Femur (tissue), 1 donor: ENCODE results near the gene SMG6.
"Not testable (repeated sequence)": the region's sequence is repeated elsewhere in the genome, so short reads cannot be mapped to it uniquely, and the experiment has no call there.

Experiments used
- DNase-seq: peaks from one replicate; pipeline ENCODE4 v3.0.0-alpha.2; 2017

The SMG6 gene

DNA sequence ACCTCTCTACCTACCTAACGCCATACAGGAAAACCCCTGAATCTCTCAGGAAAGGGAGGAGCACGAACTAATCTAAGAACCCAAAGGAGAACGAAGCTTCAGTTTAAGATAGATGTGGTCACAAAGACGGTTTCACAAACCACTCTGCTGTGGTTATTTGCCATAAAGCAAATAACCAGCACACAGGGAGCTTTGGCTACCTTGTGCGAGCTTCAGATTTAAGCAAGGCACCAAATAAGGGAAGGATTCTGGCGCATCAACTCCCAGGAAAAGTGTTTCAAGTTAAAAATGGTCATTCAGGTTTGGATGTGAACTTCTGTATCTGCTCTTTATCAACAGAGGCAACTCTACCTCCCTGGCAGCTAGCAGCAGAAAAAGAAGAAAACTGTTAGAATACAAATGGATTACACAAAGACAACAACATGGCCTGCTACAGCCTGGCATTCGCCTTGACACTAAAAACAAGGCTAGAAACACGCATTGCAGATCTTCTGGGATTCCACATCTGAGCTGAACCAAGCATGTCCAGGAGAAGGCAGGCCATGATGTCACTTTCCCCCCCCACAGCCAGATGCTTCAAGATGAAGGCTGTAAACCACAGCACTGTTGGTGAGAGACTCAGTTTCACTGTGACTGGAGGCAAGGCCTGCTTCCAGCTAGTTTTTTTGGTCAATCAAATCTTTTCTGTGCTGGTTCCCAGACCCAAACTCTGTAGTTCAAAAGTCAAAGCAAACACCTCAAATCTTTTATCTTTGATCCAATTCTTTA is 43.6 kb downstream of the SMG6 start:
- no peak for DNase-seq

DNA sequence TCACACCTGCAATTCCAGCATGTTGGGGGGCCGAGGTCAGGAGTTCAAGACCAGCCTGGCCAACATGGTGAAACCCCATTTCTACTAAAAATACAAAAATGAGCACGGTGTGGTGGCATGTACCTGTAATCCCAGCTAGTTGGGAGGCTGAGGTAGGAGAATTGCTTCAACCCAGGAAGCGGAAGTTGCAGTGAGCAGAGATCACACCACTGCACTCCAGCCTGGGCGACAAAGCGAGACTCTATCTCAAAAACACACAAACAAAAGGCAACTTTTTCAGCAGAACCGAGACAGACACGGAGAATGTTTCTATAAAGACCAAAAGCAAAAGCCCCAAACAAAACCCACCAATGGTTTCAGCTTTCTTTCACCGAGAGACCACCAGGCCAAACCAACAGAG is 44.8 kb downstream of the SMG6 start:
- DNase-seq: not testable (repeated sequence)

DNA sequence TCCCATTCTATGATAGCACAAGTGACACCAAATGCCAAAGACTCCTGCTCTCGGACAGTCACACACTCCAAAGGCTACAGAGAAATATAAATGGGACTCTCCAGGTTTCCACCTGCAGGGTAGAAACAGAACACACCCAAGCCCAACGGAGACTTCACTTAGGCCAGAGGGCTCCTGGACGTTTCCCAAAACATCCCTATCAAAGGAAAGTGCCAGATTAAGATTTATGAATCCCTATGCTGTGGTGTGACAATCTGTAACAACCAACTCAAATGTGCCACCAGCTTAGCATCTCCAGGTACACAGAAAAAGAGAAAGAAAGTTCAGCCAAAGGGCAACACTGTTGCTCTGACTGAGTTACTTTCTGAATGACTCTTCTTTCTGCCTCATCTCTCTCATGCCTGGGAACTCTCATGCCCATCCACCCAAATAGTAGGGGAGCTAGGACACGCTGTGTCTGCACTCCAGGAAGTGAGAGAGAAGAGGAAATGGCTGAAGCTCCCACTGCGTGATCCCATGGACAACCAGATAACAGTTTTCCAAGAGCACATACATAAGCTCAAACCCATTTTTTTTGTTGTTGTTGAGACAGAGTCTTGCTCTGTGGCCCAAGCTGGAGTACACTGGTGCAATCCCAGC is 49.7 kb downstream of the SMG6 start:
- DNase-seq: no peak

DNA sequence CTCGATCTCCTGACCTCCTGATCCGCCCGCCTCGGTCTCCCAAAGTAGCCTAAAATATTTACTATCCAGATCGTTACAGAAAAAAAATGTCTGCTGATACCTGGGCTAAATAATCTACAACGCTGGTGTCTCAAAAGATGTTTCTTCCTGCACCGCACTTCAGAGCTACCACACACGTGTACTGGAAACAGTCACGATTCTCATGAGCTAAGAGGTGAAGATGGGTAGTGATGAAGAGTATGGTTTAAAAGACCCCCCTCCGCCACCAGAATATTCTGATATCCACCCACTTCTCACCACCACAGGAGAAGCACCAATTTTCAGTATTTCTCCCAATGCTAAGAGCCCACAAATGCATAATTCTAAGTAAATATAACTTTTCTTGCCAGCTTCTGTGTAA is 50.2 kb downstream of the SMG6 start:
- no peak for DNase-seq

DNA sequence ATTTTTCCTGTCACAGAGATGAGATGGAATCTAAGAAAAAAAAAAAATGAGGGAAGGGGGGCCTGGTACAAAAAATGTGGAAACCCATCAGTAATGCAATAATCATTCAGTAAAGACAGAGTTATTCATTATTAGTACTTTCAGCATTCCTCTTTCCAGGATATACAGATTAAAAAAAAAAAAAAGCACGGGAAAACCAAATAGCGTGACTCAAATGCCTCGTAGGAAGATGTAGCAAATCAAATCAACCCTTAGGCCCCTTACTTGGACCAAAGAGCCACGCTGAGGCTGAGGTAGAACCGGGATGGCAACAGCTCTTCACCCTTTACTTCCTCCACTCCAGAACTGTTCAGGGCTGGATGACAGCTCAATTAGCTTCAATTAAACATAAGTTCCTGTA is 52.5 kb downstream of the SMG6 start:
- DNase-seq: no peak

DNA sequence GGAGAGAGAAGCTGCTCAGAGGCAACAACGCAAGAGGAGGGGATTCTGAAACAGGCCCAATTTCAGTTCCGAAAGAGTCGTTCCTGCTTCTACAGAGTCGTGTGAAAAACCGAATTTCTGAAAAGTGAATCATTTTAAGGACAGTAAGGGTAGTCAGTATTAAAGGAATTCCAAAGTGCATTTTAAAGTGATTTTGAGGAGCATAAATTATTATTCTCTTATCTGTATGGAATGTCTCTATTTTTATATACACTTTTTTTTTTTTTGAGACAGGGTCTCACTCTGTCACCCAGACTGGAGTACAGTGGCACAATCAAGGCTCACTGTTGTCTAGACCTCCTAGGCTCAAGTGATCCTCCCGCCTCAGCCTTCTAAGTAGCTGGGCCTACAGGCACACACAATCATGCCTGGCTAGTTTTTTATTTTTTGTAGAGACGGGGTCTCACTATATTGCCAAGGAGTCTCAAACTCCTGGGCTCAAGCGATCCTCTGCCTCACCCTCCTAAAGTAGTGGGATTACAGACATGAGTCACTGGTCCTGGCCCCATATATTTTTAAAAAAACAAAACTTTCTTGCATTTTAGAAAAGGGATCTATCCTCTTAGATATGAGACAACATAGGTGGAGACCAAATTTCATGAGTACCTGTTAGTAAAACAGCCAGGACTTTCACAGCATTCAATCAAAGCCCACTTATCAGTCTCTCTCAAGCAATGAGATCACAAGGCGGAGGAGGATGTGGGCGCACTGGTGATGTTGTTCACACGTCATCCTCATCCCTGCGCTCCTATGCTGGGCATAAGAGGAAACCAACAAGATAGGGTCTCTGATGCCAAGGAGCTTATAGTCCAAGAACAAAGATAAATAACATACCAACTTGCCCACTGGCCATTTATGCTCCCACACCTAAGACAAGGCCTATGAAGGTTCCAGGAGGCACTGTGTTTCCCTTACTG is 53.2 kb downstream of the SMG6 start:
- no peak for DNase-seq

DNA sequence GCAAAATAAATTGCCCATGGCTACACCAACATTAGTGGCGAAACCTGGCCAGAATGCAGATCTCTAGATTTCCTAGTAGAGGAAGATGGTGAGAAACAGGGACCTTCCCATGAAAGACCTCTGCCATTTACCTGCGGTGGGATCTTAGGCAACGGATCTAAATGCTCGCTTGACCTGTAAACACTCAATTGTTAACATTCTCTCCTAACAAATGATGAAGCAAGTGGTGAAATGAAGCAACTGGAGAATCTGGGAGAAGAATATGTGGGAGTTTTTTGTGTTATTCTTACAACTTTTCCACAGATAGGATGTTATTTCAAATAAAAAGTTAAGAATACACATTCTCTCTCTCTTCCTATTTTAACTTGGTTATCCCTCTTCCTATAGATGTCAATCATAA is 56.6 kb downstream of the SMG6 start:
- no peak for DNase-seq

DNA sequence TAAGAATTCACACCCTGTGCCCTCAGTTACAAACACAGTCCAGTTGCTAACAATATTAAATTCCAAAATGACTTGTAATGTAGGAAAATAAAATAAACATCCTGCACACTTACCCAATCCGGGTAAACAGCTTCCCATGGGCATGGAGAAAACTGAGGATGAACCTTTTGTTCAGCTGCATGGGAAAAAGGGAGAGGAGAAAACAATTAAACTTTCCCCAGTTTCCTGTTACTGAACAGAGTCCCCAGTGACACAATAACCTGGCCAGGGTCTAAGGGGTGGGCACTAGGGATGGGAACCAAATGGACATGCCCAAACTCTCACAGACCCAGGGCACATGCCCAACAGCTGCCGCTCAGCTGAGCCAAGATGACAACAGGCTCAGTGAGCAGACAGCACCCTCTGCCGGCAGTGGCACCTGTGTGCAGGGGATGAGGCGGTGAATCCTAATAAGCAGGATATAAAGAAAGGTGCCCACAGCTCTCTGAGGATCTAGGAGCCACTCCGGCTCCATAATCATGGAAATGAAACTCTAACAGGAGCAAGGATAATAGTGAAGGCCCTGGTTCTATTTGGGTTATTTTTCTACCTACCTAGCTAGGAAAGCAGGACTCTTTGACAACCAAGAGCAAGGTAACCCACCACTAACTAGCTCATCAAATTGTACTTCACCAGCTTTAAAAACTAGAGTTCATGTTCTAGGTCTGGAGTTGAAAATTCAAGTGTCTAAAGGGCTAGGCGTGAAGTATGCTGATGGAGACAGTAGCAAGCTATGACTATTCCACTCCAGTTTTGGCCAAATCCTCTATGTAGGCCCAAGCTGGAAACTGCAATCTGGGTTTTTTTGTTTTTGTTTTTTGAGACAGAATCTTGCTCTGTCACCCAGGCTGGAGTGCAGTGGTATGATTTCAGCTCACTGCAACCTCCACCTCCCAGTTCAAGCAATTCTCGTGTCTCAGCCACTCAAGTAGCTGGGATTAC is 58.8 kb downstream of the SMG6 start:
- DNase-seq: peak; percentile 91

DNA sequence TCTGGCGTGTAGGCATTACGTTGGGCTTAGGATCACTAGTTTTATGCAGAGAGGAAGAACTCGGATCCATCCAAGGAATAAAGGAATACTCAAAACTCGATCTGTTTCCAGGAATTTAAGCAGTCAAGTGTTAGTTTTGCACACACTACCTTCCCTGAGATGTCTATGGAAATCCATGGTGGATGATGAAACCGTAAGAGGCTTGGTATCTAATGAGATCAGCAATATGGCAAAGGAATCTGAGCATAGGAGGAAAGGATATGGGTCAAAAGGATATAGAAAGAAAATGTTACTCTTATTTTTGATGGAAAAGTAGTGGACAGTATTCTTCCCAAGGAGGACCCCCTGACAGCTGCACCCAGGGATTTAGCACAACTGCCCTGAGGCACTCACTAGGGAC is 59.6 kb downstream of the SMG6 start:
- DNase-seq: no peak

DNA sequence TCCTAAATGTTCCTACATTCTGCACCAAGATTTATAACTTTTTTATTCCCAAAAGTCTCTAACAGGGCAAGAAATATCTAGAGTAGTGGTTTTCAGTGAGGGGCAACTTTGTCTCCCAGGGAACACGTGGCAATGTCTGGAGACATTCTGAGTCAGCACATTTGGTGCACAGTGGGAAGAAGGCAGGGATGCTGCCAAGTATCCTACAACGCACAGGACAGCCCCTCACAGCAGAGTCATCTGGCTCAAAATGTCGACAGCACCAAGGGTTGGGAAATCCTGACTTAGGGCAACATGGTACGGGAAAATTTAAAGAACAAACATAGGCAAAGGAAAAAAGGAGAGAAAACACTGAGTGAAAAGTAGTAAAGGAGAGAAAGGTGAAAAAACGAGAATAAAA is 61.8 kb downstream of the SMG6 start:
- DNase-seq: no peak

DNA sequence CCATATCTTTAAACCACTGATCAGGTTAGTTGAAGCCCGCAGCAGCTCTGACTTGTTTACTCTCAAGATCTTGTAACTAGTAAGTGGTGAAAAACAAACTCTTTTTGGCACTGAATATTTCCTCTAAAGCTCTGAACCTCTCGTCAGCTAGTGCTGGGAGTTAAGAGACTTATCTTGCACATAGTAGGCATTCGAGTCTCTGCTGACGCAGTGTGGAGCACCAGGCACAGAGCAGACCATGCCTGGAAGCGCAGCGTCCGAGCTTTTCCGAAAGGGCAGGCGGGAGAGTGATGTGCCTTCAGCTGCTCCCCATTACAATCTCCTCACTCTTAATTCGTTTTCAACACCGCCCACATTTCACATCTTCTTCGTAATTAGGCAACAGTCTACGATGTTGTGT is 63.0 kb downstream of the SMG6 start:
- no peak for DNase-seq

DNA sequence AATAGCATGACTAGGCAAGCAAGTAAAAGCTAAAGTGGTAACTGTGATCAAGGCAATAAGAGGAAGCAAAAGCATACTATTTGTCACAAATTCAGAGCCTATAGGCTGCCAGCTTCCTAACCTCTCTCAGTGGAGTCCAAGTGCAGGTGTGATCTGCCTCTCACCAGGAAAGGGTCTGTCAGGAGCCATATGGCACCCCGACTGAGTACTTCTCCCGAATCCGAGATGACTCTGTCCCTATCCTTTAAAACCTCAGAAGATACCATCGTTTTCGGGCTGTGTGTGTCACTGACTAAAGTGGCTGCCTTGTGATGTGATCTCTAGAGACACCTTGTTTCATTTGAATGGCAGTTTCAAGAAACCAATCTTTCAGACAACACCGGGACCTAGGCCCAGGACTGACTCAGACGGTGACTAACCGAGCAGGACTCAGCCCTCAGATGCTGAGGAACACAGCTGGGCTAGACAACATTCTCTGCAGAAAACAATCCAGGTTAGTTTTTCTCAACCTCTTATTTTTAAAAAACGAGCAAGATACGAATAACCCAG is 63.6 kb downstream of the SMG6 start:
- DNase-seq: no peak

DNA sequence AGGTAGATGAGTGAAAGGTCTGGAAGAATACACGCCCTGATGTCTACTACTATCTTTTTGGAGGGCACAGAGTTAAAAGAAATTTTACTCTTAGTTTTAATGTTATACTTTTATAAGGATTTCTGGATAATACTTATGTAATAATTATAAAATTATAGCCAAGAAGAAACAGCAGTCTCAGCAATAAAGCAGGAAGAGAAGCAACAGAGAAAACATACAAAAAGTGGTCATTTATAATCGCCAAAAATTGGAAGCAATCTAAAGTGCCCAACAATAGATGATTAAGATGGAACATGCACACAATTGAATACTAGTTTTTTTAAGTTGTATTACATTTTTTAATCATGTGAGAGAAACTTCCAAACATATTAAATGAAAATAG is 64.4 kb downstream of the SMG6 start:
- no peak for DNase-seq

DNA sequence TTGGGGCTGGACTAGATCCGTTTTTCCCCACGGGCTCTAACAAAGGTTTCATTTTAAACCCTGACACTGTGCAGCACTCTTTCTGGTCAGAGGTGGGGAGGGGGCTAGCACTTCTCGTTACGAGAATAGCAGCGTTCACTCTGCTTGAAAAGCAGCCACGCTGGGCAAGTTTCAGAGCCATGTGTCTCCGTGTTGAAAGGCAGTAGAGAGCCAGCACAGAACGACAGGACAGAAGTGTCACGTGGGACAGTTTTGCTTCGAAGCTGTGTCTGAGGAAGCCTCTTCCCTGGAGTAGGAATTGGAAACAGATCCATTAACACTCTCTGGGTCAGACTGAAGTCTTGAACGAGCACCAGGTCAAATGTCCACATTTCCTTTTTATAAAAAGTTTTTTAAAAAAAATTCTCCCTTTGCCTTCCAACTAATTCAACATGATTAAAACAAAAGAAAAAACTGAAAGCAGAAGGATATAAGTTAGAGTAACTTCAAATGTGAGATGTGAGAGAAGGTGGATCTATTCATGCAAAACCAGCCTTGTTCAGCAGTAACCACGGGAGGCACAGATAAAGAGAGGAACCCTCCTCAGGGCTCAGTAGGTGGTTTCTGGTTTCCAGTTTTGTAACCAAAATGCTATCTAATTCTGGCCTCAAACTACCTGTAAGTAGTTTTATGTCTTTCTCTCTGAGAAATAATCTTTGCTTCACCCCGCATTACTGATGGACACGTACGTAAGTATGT is 65.0 kb downstream of the SMG6 start:
- peak; percentile 71 for DNase-seq

DNA sequence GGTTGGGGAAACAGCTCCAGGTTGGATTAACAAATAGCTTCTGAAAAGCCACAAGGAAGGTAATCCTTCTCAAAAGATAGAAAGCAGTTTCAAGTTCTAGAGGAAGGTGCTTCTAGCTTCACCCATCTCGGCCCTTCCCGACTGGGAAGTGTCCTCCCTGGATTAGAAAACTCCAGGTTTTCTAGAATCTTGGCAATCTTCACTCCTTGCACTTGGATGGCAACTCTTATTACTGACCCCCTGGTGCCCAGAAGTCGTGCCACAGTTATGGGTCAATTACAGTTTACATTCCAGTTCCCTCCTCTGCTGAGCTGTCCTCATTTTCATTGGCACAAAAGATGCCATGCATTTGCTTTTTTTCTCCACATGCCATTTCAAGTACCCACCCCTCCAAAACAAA is 65.6 kb downstream of the SMG6 start:
- no peak for DNase-seq

DNA sequence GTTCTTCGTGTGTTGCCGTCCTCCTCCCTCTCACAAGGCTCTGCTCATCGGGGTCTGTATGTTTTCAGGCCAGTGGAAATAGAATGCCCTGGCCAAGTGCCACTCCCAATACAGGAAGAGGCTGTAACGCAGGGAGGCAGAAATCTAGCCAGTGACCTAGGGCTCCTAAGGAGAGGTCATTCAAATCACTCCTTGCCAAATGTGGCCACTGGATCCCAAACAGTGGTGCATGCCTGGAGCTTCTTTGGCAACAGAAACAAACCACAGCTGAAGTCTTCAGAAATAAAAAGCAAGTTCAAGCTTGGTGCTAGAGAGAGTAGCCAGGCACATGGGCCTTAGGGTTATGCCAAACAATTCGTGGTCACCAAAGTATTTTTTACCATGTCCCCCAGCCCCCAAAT is 66.1 kb downstream of the SMG6 start:
- DNase-seq: peak; percentile 61

DNA sequence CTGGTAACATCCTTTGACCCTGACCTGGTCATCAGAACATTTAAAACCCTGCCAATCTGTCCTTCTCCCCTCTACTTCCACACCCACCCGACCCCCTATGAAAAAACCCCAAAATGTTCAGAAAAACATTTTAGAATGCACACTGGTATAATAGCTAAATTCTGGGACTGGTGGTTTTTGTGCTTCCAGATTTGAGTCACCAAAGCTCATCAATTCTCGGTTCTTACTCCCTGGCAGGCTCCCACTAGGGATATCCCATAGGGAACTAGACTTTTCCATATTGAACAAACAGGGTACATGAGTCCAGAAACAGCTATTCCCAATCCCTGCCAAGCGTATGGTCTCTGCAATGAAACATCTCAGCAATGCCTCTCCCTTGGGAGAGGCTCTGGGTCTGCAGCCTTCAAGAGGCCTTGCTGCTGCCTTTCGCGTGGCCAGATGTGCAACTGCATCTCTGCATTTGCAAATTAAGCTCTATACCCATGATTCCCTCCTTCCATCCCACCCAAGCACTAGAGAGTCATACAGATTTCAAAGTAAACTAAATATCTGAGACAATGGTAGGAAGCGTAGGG is 67.7 kb downstream of the SMG6 start:
- DNase-seq: peak; percentile 48

DNA sequence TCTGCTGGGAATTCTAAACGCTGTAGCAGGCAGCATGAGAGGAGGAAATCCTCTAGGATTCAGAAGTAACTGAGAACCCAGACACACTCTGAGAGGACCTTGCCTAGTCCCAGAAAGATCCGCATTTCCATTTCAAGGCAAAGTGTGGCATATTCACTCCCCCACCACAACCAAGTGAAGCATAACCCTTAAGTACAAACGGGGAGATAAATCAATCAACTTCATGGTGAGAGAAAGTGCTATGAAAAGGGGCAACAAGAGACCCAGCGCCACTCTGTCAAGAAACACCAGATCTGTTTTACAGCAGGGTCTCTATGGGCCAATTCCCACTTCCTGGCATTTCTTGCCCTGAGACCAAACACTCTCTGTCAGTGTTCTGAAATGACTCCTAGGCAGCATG is 68.3 kb downstream of the SMG6 start:
- DNase-seq: no peak

DNA sequence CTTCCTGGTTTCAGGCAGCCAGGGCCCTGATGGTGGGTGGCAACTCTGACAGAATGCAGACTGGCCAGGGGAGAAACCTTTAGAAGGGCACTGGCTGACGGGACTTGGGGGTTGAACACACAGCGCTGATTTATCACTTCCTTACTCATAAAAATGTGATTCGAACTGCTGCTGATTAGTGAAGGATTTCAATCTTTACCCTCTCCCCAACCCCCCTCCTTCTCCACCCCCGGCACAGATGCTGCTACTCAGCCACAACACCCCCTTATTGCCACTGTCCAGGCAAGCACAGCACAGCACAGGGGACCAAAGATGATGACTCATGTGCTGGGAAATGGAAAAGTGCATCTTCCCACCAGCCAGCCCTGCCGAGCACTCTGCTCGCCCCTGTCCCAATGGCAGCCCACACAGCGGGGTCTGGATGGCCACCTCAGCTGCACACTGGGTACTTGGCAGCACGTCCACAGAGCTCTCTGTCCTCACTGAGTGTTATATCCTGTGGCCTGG is 70.1 kb downstream of the SMG6 start:
- DNase-seq: no peak

DNA sequence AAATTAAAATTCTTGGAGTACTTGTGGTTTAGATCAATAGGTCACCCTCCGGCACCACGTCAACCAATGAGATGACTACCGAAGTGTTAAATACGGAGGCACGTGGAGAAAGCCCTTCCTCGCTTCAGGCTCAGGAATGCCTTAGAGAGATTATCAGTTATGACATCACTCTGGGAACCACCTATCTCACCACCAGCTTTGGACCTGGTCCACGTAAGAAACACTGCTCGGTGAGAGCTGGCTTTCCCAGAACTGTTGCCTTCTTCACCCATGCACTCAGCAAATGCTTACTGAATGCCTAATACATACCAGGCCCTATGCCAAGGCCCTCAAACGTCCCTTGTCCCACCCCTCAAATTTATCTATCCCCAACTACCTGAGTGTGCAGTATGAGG is 71.3 kb downstream of the SMG6 start:
- DNase-seq: no peak

DNA sequence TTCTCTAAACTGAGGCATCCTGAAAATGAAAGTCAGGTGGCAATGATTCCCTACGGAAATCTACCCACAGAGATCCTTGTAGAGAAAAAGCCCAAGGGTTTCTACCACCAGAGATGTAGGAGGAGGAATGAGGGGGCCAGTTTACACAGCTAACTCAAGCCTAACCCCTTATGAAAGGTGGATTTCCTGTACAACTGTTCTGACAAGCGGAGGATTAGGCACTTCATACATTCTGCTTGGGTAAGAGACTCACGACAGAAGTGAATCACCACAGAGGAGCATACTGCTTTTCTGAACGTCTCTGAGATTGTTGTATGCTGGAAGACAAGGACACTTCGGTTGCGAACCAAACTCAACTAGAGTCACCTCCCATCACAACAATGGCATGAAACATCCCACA is 72.7 kb downstream of the SMG6 start:
- no peak for DNase-seq
